Esophagus (tissue), 2 donors: ENCODE data around the gene NDUFV1. TPM values are rescaled to one million over a fixed set of nuclear protein-coding genes. Genes with fewer than 3 reads are reported as not detected.
A peak's percentile ranks its signal among the peaks of the same experiment; 100 is the strongest.

Experiments used
- H3K27ac ChIP-seq, 2 donors: one replicate each; pipeline ENCODE4 v1.5.1; 2013; ENCODE audit warnings: low read depth in 2 of 2, mild to moderate bottlenecking in 2 of 2, inconsistent platforms in 1 of 2, low read length in 1 of 2, moderate library complexity in 1 of 2
- H3K27me3 ChIP-seq, 2 donors: one replicate each; pipeline ENCODE4 v1.6.1; 2013; ENCODE audit warnings: low read length in 2 of 2, control low read depth in 1 of 2, mild to moderate bottlenecking in 1 of 2; ENCODE audit not compliant: insufficient read depth in 2 of 2, control insufficient read depth in 1 of 2
- H3K36me3 ChIP-seq, 2 donors: one replicate each; pipeline ENCODE4 v1.6.1; 2013; ENCODE audit warnings: low read length in 1 of 2; ENCODE audit not compliant: control insufficient read depth in 2 of 2, insufficient read depth in 2 of 2
- H3K4me1 ChIP-seq, 2 donors: one replicate each; pipeline ENCODE4 v1.6.1; 2013; ENCODE audit warnings: low read length in 1 of 2; ENCODE audit not compliant: control insufficient read depth in 2 of 2, insufficient read depth in 2 of 2
- H3K4me3 ChIP-seq, 2 donors: one replicate each; pipeline ENCODE4 v1.5.1; 2013; ENCODE audit warnings: low read length in 2 of 2, mild to moderate bottlenecking in 2 of 2, low read depth in 1 of 2, moderate library complexity in 1 of 2
- H3K9me3 ChIP-seq, 2 donors: one replicate each; pipeline ENCODE4 v1.6.1; 2013; ENCODE audit warnings: mild to moderate bottlenecking in 2 of 2, low read depth in 1 of 2, low read length in 1 of 2, moderate library complexity in 1 of 2; ENCODE audit not compliant: control insufficient read depth in 2 of 2, insufficient read depth in 1 of 2
- WGBS, 2 donors: extraction: QIAGEN DNeasy Blood & Tissue Kit; methylation state at CpG; one replicate each; pipeline ENCODE4 v1.1.7; 2013; 5-methylcytosine and 5-hydroxymethylcytosine counted together
- polyA plus RNA-seq, 2 donors: library from polyadenylated mRNA; stranded (reverse); fragments of 200-250 nt; gene quantifications; one replicate each; pipeline ENCODE4 v1.2.3, GENCODE V29; 2013
- donor health status: healthy with polysubstance abuse.
- donor health status: Bipolar disorder and iron deficiency.

NDUFV1 gene
- polyA plus RNA-seq, 2 donors: 122 to 137 TPM

- peaks cover 29 to 31% of the 10 kb centered on the region in 2 donors for H3K36me3 ChIP-seq
- no peak overlapping the region for H3K27ac ChIP-seq
- 91 to 94% methylated on average over 8 of the region's 8 CpGs for WGBS, 2 donors
- no peaks in the 10 kb centered on the region for H3K9me3 ChIP-seq
- H3K27me3 ChIP-seq: no peaks in the 10 kb centered on the region
- no peak overlapping the region for H3K4me3 ChIP-seq
- H3K4me1 ChIP-seq: peaks cover 2 to 6% of the 10 kb centered on the region in 2 donors
Observed at GRCh38 chr11:67608486-67608885, 1.8 kb downstream of the NDUFV1 start.

GRCh38 chr11:67609316-67609715, 2.6 kb downstream of the NDUFV1 start:
- 90 to 95% methylated on average over 10 of the region's 10 CpGs for WGBS, 2 donors
- H3K4me3 ChIP-seq: no peak overlapping the region
- H3K27ac ChIP-seq: no peak overlapping the region
- peaks cover 29 to 31% of the 10 kb centered on the region in 2 donors for H3K36me3 ChIP-seq
- H3K4me1 ChIP-seq: peaks cover 2 to 11% of the 10 kb centered on the region in 2 donors
- no peaks in the 10 kb centered on the region for H3K9me3 ChIP-seq
- H3K27me3 ChIP-seq: no peaks in the 10 kb centered on the region

GRCh38 chr11:67610302-67610868, 3.6 kb downstream of the NDUFV1 start:
- H3K4me3 ChIP-seq: no peak overlapping the region
- 87 to 90% methylated on average over 15 of the region's 15 CpGs for WGBS, 2 donors
- H3K27ac ChIP-seq: no peak overlapping the region
- no peaks in the 10 kb centered on the region for H3K9me3 ChIP-seq
- H3K27me3 ChIP-seq: no peaks in the 10 kb centered on the region
- peaks cover 2 to 15% of the 10 kb centered on the region in 2 donors for H3K4me1 ChIP-seq
- peaks cover 29 to 31% of the 10 kb centered on the region in 2 donors for H3K36me3 ChIP-seq

GRCh38 chr11:67611165-67611564, 4.4 kb downstream of the NDUFV1 start:
- 75 to 95% methylated on average over 12 to 14 of the region's 14 CpGs for WGBS, 2 donors
- Histone ChIP-seq H3K27me3 (no peaks in the 10 kb centered on the region), H3K9me3 (no peaks in the 10 kb centered on the region), H3K4me1 (peaks cover 2 to 19% of the 10 kb centered on the region in 2 donors), H3K4me3 (no peak overlapping the region), H3K27ac (no peak overlapping the region), H3K36me3 (peaks cover 29 to 31% of the 10 kb centered on the region in 2 donors)

GRCh38 chr11:67611704-67612587, 5.2 kb downstream of the NDUFV1 start:
- no peak overlapping the region for H3K27ac ChIP-seq
- no peak overlapping the region for H3K4me3 ChIP-seq
- 90% methylated on average over 37 of the region's 37 CpGs for WGBS, 2 donors
- H3K9me3 ChIP-seq: no peaks in the 10 kb centered on the region
- H3K36me3 ChIP-seq: peaks cover 29 to 31% of the 10 kb centered on the region in 2 donors
- peaks cover 2 to 20% of the 10 kb centered on the region in 2 donors for H3K4me1 ChIP-seq
- H3K27me3 ChIP-seq: no peaks in the 10 kb centered on the region

GRCh38 chr11:67612751-67613150, 6.0 kb downstream of the NDUFV1 start:
- Histone ChIP-seq H3K36me3 (peaks cover 29 to 31% of the 10 kb centered on the region in 2 donors), H3K4me3 (no peak overlapping the region), H3K27ac (peak overlapping the region in 1 of 2 donors; percentile 17), H3K27me3 (no peaks in the 10 kb centered on the region), H3K4me1 (peaks cover 0 to 20% of the 10 kb centered on the region in 2 donors), H3K9me3 (no peaks in the 10 kb centered on the region)
- WGBS, 2 donors: 88 to 93% methylated on average over 13 of the region's 13 CpGs

GRCh38 chr11:67613313-67613959, 6.7 kb downstream of the NDUFV1 start:
- Histone ChIP-seq H3K4me3 (no peak overlapping the region), H3K36me3 (peaks cover 29 to 31% of the 10 kb centered on the region in 2 donors), H3K27me3 (no peaks in the 10 kb centered on the region), H3K4me1 (peaks cover 0 to 18% of the 10 kb centered on the region in 2 donors), H3K9me3 (no peaks in the 10 kb centered on the region), H3K27ac (peak overlapping the region; percentile 70 to 71)
- WGBS, 2 donors: 77 to 79% methylated on average over 17 of the region's 17 CpGs

- no peaks in the 10 kb centered on the region for H3K9me3 ChIP-seq
- WGBS, 2 donors: 10 to 14% methylated on average over 23 of the region's 23 CpGs
- H3K27ac ChIP-seq: peak overlapping the region; percentile 70 to 71
- peak overlapping the region; percentile 26 to 45 for H3K4me3 ChIP-seq
- no peaks in the 10 kb centered on the region for H3K27me3 ChIP-seq
- H3K4me1 ChIP-seq: peaks cover 0 to 18% of the 10 kb centered on the region in 2 donors
- H3K36me3 ChIP-seq: peaks cover 29% of the 10 kb centered on the region in 2 donors
Observed at GRCh38 chr11:67613960-67614715, 7.4 kb downstream of the NDUFV1 start.
